GM12801 (cell line): ENCODE measurements around the gene ELOVL2.

Experiments used
- CTCF ChIP-seq: IDR thresholded peaks from one replicate; pipeline ENCODE4 v1.5.1; 2011; ENCODE audit warnings: control low read depth; ENCODE audit not compliant: insufficient read length; ENCODE audit errors: extremely low read depth

ELOVL2 gene

GRCh38 chr6:10939840-10940239 lies 104.3 kb downstream of the ELOVL2 start:
- no peak for TF ChIP-seq CTCF

GRCh38 chr6:10933126-10933525 lies 111.0 kb downstream of the ELOVL2 start:
- no peak for TF ChIP-seq CTCF
